ENCODE results near the gene FCN3. TPM values are rescaled to one million over a fixed set of nuclear protein-coding genes. Genes with fewer than 3 reads are reported as not detected.

Gene FCN3
- polyA plus RNA-seq, 4 donors, result 0.06 to 3.6 (median 1.3) TPM

GRCh38 chr1:27341525-27342252 lies 32.9 kb downstream of the FCN3 start, which contains the start of gene SYTL1:
SYTL1 (plus strand) TSS chr1:27342022; CDS start chr1:27345335, 3,313 bp downstream.
- Histone ChIP-seq H3K4me3 (ENCODE audit: low read depth in 1 of 3, low read length in 3 of 3) (peak within 1 kb of the TSS; percentile 36 to 64 (median 44)), H3K36me3 (ENCODE audit: control insufficient read depth in 3 of 3, insufficient read depth in 2 of 3, low read depth in 1 of 3, low read length in 3 of 3) (peaks cover 0 to 26% (median under 1%) of the 10 kb centered on the region in 3 donors), H3K4me1 (ENCODE audit: control insufficient read depth in 3 of 3, insufficient read depth in 2 of 3, low read depth in 1 of 3, low read length in 2 of 3) (peaks cover 0 to 17% (median 0%) of the 10 kb centered on the region in 3 donors), H3K27ac (ENCODE audit: low read depth in 1 of 3, low read length in 2 of 3) (peak within 1 kb of the TSS; percentile 37 to 79 (median 44)), H3K27me3 (ENCODE audit: control insufficient read depth in 3 of 3, insufficient read depth in 3 of 3, low read length in 3 of 3) (no peaks in the 10 kb centered on the region), H3K9me3 (ENCODE audit: control insufficient read depth in 2 of 2, insufficient read depth in 1 of 2, low read depth in 1 of 2, low read length in 1 of 2) (no peaks in the 10 kb centered on the region)
- DNase-seq (peak; percentile 63 to 77), FAIRE-seq (no peak)
- WGBS, 3 donors, result 15 to 21% (median 17%) methylated on average over 22 of the region's 22 CpGs

GRCh38 chr1:27339213-27339612 lies 35.4 kb downstream of the FCN3 start:
- 69 to 73% (median 70%) methylated on average over 5 of the region's 5 CpGs for WGBS, 3 donors
- H3K27me3 ChIP-seq (ENCODE audit: control insufficient read depth in 3 of 3, insufficient read depth in 3 of 3, low read length in 3 of 3), result no peaks in the 10 kb centered on the region
- H3K27ac ChIP-seq (ENCODE audit: low read depth in 1 of 3, low read length in 2 of 3), result no peak overlapping the region
- H3K9me3 ChIP-seq (ENCODE audit: control insufficient read depth in 2 of 2, insufficient read depth in 1 of 2, low read depth in 1 of 2, low read length in 1 of 2), result no peaks in the 10 kb centered on the region
- peaks cover 0 to 17% (median 0%) of the 10 kb centered on the region in 3 donors for H3K4me1 ChIP-seq (ENCODE audit: control insufficient read depth in 3 of 3, insufficient read depth in 2 of 3, low read depth in 1 of 3, low read length in 2 of 3)
- no peak for FAIRE-seq
- peaks cover 3 to 45% (median 5%) of the 10 kb centered on the region in 3 donors for H3K36me3 ChIP-seq (ENCODE audit: control insufficient read depth in 3 of 3, insufficient read depth in 2 of 3, low read depth in 1 of 3, low read length in 3 of 3)
- no peak for DNase-seq
- no peak overlapping the region for H3K4me3 ChIP-seq (ENCODE audit: low read depth in 1 of 3, low read length in 3 of 3)

DNA sequence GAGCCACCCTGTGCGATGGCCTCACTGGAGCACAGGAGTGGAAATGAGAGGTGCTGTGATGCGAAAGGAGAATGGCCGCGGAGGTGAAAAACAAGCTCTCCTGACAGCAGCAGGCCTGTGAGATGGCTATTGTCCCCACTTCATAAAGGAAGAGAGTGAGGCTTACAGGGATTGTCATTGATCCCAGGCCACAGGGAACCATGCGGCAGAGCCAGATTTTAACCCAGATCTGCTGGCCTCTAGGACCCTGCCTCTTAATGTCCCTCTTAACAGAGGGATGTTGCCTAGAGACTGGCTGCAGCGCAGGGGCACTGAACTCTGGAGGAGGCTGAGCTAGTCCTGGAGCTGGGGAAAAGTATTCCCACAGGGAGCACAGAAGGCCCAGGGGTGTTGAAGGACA lies 35.9 kb downstream of the FCN3 start:
- Histone ChIP-seq H3K36me3 (ENCODE audit: control insufficient read depth in 3 of 3, insufficient read depth in 2 of 3, low read depth in 1 of 3, low read length in 3 of 3) (peaks cover 3 to 49% (median 8%) of the 10 kb centered on the region in 3 donors), H3K27ac (ENCODE audit: low read depth in 1 of 3, low read length in 2 of 3) (no peak overlapping the region), H3K27me3 (ENCODE audit: control insufficient read depth in 3 of 3, insufficient read depth in 3 of 3, low read length in 3 of 3) (no peaks in the 10 kb centered on the region), H3K9me3 (ENCODE audit: control insufficient read depth in 2 of 2, insufficient read depth in 1 of 2, low read depth in 1 of 2, low read length in 1 of 2) (no peaks in the 10 kb centered on the region), H3K4me3 (ENCODE audit: low read depth in 1 of 3, low read length in 3 of 3) (no peak overlapping the region), H3K4me1 (ENCODE audit: control insufficient read depth in 3 of 3, insufficient read depth in 2 of 3, low read depth in 1 of 3, low read length in 2 of 3) (peaks cover 0 to 17% (median 0%) of the 10 kb centered on the region in 3 donors)
- 93 to 97% (median 94%) methylated on average over 6 of the region's 6 CpGs for WGBS, 3 donors
- no peak for DNase-seq
- no peak for FAIRE-seq

DNA sequence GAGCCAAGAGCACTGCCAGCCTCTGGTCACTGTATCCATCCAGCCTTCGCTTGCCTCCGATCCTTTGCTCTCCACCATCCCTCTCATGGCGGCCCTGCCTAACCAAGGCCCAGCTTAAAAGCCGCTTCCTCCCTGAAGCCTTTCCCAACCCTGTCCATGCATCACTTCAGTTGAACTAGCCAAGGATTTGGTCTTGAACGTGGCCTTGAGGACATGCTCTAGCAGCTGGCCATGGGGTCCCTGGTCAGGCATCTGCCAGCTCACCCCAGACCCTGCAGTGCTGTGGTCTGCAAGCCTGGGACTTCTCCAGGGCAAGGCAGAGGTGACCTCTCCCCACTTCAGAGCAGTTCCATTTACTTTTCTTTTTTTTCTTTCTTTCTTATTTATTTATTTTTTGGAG lies 37.9 kb downstream of the FCN3 start:
- no peaks in the 10 kb centered on the region for H3K9me3 ChIP-seq (ENCODE audit: control insufficient read depth in 2 of 2, insufficient read depth in 1 of 2, low read depth in 1 of 2, low read length in 1 of 2)
- FAIRE-seq, result no peak
- 93 to 99% (median 96%) methylated on average over 5 of the region's 5 CpGs for WGBS, 3 donors
- no peaks in the 10 kb centered on the region for H3K27me3 ChIP-seq (ENCODE audit: control insufficient read depth in 3 of 3, insufficient read depth in 3 of 3, low read length in 3 of 3)
- H3K36me3 ChIP-seq (ENCODE audit: control insufficient read depth in 3 of 3, insufficient read depth in 2 of 3, low read depth in 1 of 3, low read length in 3 of 3), result peaks cover 3 to 67% (median 8%) of the 10 kb centered on the region in 3 donors
- no peak overlapping the region for H3K27ac ChIP-seq (ENCODE audit: low read depth in 1 of 3, low read length in 2 of 3)
- DNase-seq, result no peak
- H3K4me3 ChIP-seq (ENCODE audit: low read depth in 1 of 3, low read length in 3 of 3), result no peak overlapping the region
- peaks cover 0 to 4% (median 0%) of the 10 kb centered on the region in 3 donors for H3K4me1 ChIP-seq (ENCODE audit: control insufficient read depth in 3 of 3, insufficient read depth in 2 of 3, low read depth in 1 of 3, low read length in 2 of 3)

DNA sequence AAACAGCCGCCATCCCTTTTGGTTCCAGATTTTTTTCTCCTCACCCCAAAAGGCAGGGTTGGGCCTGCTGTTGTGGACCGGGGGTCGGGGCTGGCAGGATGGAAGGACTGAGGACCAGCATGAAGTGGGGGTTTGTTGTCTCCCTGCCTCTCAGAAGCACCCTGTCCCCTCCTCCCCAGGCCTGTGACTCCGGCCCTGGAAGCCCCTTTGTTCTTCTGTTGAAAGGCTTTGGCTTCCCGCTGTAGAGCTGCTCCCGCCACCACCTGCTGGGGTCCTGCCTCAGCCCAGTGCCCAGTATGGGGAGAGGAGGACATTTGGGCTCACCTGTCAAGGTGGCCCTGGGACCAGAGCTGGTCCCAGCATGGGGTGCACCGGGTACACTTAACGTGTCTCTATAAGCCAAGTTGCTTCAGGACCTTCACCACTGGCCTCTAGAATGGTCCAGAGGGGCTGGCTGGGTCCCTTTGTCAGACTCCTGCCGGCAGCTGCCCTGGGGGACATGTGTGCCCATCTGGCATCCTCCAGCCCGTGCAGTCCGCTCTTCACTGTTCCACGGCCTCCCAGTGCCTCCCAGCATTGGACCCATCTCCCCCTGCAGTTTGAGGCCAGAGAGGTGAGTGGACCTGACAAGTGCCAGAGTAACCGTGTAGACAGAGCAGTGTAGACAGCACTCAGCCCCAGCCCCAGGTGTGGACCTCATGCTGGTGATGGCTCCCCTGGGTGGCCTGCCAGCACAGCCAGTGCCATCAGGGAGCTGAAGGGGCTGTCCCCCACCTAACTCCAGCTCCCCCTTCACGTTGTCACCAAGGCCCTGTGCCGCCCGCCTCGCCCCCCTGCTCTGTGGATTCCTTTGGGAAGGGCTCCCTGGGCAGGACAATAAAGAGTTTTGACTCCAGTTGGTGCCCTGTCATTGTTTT lies 38.9 kb downstream of the FCN3 start:
- Histone ChIP-seq H3K9me3 (ENCODE audit: control insufficient read depth in 2 of 2, insufficient read depth in 1 of 2, low read depth in 1 of 2, low read length in 1 of 2) (no peaks in the 10 kb centered on the region), H3K36me3 (ENCODE audit: control insufficient read depth in 3 of 3, insufficient read depth in 2 of 3, low read depth in 1 of 3, low read length in 3 of 3) (peaks cover 3 to 77% (median 8%) of the 10 kb centered on the region in 3 donors), H3K27ac (ENCODE audit: low read depth in 1 of 3, low read length in 2 of 3) (no peak overlapping the region), H3K27me3 (ENCODE audit: control insufficient read depth in 3 of 3, insufficient read depth in 3 of 3, low read length in 3 of 3) (no peaks in the 10 kb centered on the region), H3K4me1 (ENCODE audit: control insufficient read depth in 3 of 3, insufficient read depth in 2 of 3, low read depth in 1 of 3, low read length in 2 of 3) (no peaks in the 10 kb centered on the region), H3K4me3 (ENCODE audit: low read depth in 1 of 3, low read length in 3 of 3) (no peak overlapping the region)
- FAIRE-seq (no peak), DNase-seq (no peak)
- 90 to 94% (median 90%) methylated on average over 17 of the region's 17 CpGs for WGBS, 3 donors

GRCh38 chr1:27333717-27334279 lies 40.8 kb downstream of the FCN3 start:
- Histone ChIP-seq H3K4me3 (ENCODE audit: low read depth in 1 of 3, low read length in 3 of 3) (no peak overlapping the region), H3K4me1 (ENCODE audit: control insufficient read depth in 3 of 3, insufficient read depth in 2 of 3, low read depth in 1 of 3, low read length in 2 of 3) (no peaks in the 10 kb centered on the region), H3K36me3 (ENCODE audit: control insufficient read depth in 3 of 3, insufficient read depth in 2 of 3, low read depth in 1 of 3, low read length in 3 of 3) (peaks cover 3 to 78% (median 8%) of the 10 kb centered on the region in 3 donors), H3K9me3 (ENCODE audit: control insufficient read depth in 2 of 2, insufficient read depth in 1 of 2, low read depth in 1 of 2, low read length in 1 of 2) (no peaks in the 10 kb centered on the region), H3K27ac (ENCODE audit: low read depth in 1 of 3, low read length in 2 of 3) (no peak overlapping the region), H3K27me3 (ENCODE audit: control insufficient read depth in 3 of 3, insufficient read depth in 3 of 3, low read length in 3 of 3) (no peaks in the 10 kb centered on the region)
- 91 to 96% (median 92%) methylated on average over 17 of the region's 17 CpGs for WGBS, 3 donors
- DNase-seq, result no peak
- no peak for FAIRE-seq

DNA sequence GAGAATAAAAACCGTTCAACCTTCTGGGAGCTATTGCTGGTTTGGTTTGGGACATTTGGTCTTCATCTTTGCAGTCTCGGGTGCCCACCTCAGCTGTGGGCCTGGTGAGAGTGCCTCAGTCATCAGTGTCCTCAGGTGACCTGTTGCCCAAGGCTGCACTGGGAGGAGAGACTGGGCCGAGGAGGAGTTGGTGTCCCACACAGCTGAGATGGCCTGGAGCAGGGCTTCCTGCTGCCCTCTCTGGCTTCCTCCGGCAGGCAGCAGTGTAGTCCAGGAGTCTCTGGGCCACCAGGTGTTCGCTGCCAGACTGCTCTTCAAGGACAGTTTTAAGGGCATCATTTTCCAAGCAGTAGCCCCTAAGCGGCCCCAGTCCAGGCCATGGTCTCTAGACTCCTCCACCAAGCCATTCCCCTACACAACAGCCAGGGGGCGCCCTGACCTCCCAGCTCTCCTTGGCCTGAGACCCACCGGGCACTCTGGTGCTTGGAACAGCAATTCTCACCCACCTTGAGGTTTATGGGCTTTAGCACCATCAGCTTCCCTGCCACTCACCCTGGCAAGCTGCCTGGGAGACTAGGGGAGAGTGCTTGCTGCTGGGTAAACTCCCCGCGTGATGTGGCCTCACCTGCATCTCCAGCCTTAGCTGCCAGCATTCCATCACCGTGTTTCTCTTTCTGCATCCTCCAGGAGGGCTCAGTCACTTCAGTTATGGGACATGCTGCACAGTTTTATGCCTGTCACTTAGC lies 41.9 kb downstream of the FCN3 start:
- H3K4me1 ChIP-seq (ENCODE audit: control insufficient read depth in 3 of 3, insufficient read depth in 2 of 3, low read depth in 1 of 3, low read length in 2 of 3), result no peaks in the 10 kb centered on the region
- DNase-seq, result peak in 1 of 2 donors; percentile 45
- no peak overlapping the region for H3K27ac ChIP-seq (ENCODE audit: low read depth in 1 of 3, low read length in 2 of 3)
- H3K4me3 ChIP-seq (ENCODE audit: low read depth in 1 of 3, low read length in 3 of 3), result no peak overlapping the region
- H3K36me3 ChIP-seq (ENCODE audit: control insufficient read depth in 3 of 3, insufficient read depth in 2 of 3, low read depth in 1 of 3, low read length in 3 of 3), result peaks cover 3 to 83% (median 8%) of the 10 kb centered on the region in 3 donors
- WGBS, 3 donors, result 64 to 71% (median 69%) methylated on average over 11 of the region's 11 CpGs
- H3K27me3 ChIP-seq (ENCODE audit: control insufficient read depth in 3 of 3, insufficient read depth in 3 of 3, low read length in 3 of 3), result no peaks in the 10 kb centered on the region
- no peaks in the 10 kb centered on the region for H3K9me3 ChIP-seq (ENCODE audit: control insufficient read depth in 2 of 2, insufficient read depth in 1 of 2, low read depth in 1 of 2, low read length in 1 of 2)
- FAIRE-seq, result no peak
